ENCODE data around the gene SLC25A6. TPM values are rescaled to one million over a fixed set of nuclear protein-coding genes. Genes with fewer than 3 reads are reported as not detected.

The SLC25A6 gene
- total RNA-seq, 4 donors from 2014 or later, result 220 to 291 (median 250) TPM

DNA sequence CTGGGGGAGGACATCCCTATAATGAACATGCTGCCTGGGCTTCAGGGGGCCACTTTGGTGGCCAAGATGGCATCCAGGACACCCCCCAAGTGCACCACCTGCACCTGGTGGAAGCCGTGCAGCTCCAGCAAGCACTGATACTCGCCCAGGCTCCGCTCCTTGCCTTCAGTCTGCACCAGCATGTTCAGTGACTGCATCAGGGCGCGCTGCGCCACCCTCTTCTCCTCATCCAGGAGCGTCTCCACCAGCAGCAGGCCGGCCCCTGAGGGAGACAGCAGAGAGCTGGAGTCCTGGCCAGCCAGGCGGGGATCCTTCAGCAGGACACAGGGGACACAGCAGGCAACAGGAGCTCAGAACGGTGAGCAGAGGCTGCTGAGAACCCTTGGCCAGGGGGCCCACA, 11.3 kb upstream of the SLC25A6 start:
- peaks cover 0 to 96% (median 25%) of the 10 kb centered on the region in 3 donors for H3K36me3 ChIP-seq
- no peak for DNase-seq (ENCODE audit: low spot score in 2 of 2)

GRCh38 chrX:1401611-1402430, 9.9 kb upstream of the SLC25A6 start:
- H3K4me3 ChIP-seq, result no peak overlapping the region
- H3K27ac ChIP-seq, result no peak overlapping the region
- H3K27me3 ChIP-seq, result no peaks in the 10 kb centered on the region
- H3K36me3 ChIP-seq, result peaks cover 0 to 97% (median 24%) of the 10 kb centered on the region in 3 donors
- DNase-seq (ENCODE audit: low spot score in 2 of 2), result no peak
- 86 to 88% methylated on average over 21 to 30 of the region's 30 CpGs for WGBS, 2 donors
- TF ChIP-seq EP300 (IDR thresholded peaks at IDR 0.05), result no peak
- TF ChIP-seq POLR2A (IDR thresholded peaks at IDR 0.05), result no peak
- no peak for TF ChIP-seq CTCF (IDR thresholded peaks at IDR 0.05)
- H3K9me3 ChIP-seq, result no peaks in the 10 kb centered on the region
- no peaks in the 10 kb centered on the region for H3K4me1 ChIP-seq

More for the DNA sequence above, 11.3 kb upstream of the SLC25A6 start:
- WGBS, 2 donors, result 97 to 98% methylated on average over 10 of the region's 10 CpGs
- Histone ChIP-seq H3K9me3 (no peaks in the 10 kb centered on the region), H3K27ac (no peak overlapping the region), H3K4me3 (no peak overlapping the region), H3K4me1 (no peaks in the 10 kb centered on the region), H3K27me3 (no peaks in the 10 kb centered on the region)
- TF ChIP-seq EP300 (IDR thresholded peaks at IDR 0.05), result no peak
- TF ChIP-seq POLR2A (IDR thresholded peaks at IDR 0.05), result no peak
- TF ChIP-seq CTCF (IDR thresholded peaks at IDR 0.05), result no peak

DNA sequence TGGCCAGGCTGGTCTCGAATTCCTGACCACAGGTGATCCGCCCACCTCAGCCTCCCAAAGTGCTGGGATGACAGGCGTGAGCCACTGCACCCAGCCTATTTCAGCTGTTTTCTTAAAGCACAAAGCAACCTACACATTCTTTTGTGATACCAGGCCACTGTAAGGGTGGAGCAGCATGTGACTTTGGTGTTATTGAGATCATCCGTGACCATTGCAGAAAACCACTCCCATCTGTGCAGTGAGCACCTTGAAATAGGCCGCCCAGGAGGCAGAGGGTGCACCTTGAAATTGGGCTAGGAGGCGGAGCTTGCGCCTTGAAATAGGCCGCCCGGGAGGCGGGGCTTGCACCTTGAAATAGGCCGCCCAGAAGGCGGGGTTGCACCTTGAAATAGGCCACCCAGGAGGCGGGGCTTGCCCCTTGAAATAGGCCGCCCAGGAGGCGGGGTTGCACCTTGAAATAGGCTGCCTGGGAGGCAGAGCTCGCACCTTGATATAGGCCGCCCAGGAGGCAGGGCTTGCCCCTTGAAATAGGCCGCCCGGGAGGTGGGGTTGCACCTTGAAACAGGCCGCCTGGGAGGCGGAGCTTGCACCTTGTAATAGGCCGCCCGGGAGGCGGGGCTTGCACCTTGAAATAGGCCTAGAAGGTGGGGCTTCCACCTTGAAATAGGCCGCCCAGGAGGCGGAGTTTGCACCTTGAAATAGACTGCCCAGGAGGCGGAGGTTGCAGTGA, 9.0 kb upstream of the SLC25A6 start:
- H3K36me3 ChIP-seq, result peaks cover 0 to 95% (median 19%) of the 10 kb centered on the region in 3 donors
- WGBS, 2 donors, result 75 to 84% methylated on average over 27 of the region's 27 CpGs

DNA sequence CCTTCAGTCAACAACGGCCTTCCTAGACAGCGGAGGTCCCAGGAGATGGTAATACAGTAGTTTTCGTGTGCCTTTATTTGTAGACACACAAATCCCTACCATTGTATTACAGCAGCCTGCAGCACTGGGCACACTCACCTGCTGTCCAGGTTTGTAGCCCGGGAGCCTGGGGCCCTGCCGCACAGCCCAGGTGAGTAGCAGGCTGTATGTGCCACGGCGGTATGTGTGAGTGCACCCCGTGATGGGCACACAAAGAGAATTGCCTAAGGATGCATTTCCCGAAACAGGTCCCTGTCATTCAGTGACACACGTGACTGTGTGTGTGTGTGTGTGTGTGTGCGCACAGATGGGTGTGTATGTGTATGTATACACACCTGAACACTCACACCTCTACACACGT, 8.1 kb upstream of the SLC25A6 start:
- TF ChIP-seq CTCF (IDR thresholded peaks at IDR 0.05) (no peak), POLR2A (IDR thresholded peaks at IDR 0.05) (no peak), EP300 (IDR thresholded peaks at IDR 0.05) (no peak)
- peaks cover 0 to 86% (median 19%) of the 10 kb centered on the region in 3 donors for H3K36me3 ChIP-seq
- H3K27me3 ChIP-seq, result no peaks in the 10 kb centered on the region
- DNase-seq (ENCODE audit: low spot score in 2 of 2), result no peak
- peaks cover 0 to 4% (median under 1%) of the 10 kb centered on the region in 4 donors for H3K4me1 ChIP-seq
- H3K27ac ChIP-seq, result no peak overlapping the region
- H3K9me3 ChIP-seq, result no peaks in the 10 kb centered on the region
- no peak overlapping the region for H3K4me3 ChIP-seq
- 86 to 95% methylated on average over 12 of the region's 12 CpGs for WGBS, 2 donors

More for the DNA sequence above, 9.0 kb upstream of the SLC25A6 start:
- no peak for DNase-seq (ENCODE audit: low spot score in 2 of 2)
- Histone ChIP-seq H3K27ac (no peak overlapping the region), H3K27me3 (no peaks in the 10 kb centered on the region), H3K4me3 (no peak overlapping the region), H3K9me3 (no peaks in the 10 kb centered on the region), H3K4me1 (no peaks in the 10 kb centered on the region)
- TF ChIP-seq POLR2A (IDR thresholded peaks at IDR 0.05) (no peak), EP300 (IDR thresholded peaks at IDR 0.05) (no peak), CTCF (IDR thresholded peaks at IDR 0.05) (no peak)

Measured in tibial nerve (tissue), 4 donors.